NCI-H2227 (cell line): ENCODE results near the gene SNAPC2.

Experiments used
- DNase-seq: peaks from one replicate; lab custom pipeline; 2025; ENCODE audit not compliant: unreplicated experiment; lab: John Stamatoyannopoulos, UW

Gene SNAPC2

GRCh38 chr19:7919610-7920518 lies at the start of gene SNAPC2:
Gene SNAPC2 (plus strand): TSS chr19:7920338. CDS start chr19:7920367, 29 bp downstream.
- DNase-seq = peak; percentile 96

GRCh38 chr19:7870571-7871436 lies 49.3 kb upstream of the SNAPC2 start:
- DNase-seq = peak; percentile 34

- DNase-seq = peak; percentile 70
Measured at GRCh38 chr19:7871437-7872305, 48.5 kb upstream of the SNAPC2 start.

- no peak for DNase-seq
Measured at GRCh38 chr19:7872306-7873204, 47.6 kb upstream of the SNAPC2 start.

GRCh38 chr19:7873304-7874075 lies 46.6 kb upstream of the SNAPC2 start:
- DNase-seq = peak; percentile 47

- DNase-seq = peak; percentile 88
Measured at GRCh38 chr19:7874076-7874896, 45.9 kb upstream of the SNAPC2 start, which contains the start of gene PRR36. Gene PRR36 (minus strand): TSS chr19:7874390. CDS start chr19:7873689, 701 bp downstream.

GRCh38 chr19:7874897-7875273 lies 45.3 kb upstream of the SNAPC2 start:
- no peak for DNase-seq

GRCh38 chr19:7877249-7877836 lies 42.8 kb upstream of the SNAPC2 start:
- DNase-seq = no peak

GRCh38 chr19:7879111-7879807 lies 40.9 kb upstream of the SNAPC2 start:
- no peak for DNase-seq

GRCh38 chr19:7879836-7880235 lies 40.3 kb upstream of the SNAPC2 start:
- DNase-seq = no peak

GRCh38 chr19:7881910-7882309 lies 38.2 kb upstream of the SNAPC2 start:
- no peak for DNase-seq

- DNase-seq = no peak
Measured at GRCh38 chr19:7883105-7883504, 37.0 kb upstream of the SNAPC2 start.

- DNase-seq = no peak
Measured at GRCh38 chr19:7883796-7884570, 36.2 kb upstream of the SNAPC2 start.

- no peak for DNase-seq
Measured at GRCh38 chr19:7885818-7886217, 34.3 kb upstream of the SNAPC2 start.

GRCh38 chr19:7887408-7888144 lies 32.6 kb upstream of the SNAPC2 start:
- no peak for DNase-seq
